Activated CD4-positive, alpha-beta T cell treated with anti-CD3 and anti-CD28 coated beads, Interleukin-2, Interleukin-4, amounts not matched to agents 100 ng/mL and 50 ng/mL, durations not matched to agents 16 hours and 8 hours (primary cell): ENCODE data around the gene SF3B2.
"Not testable (repeated sequence)": the region's sequence is repeated elsewhere in the genome, so short reads cannot be mapped to it uniquely, and the experiment has no call there.

Experiments used
- DNase-seq: peaks from one replicate; pipeline ENCODE4 v3.0.0-alpha.2; 2020; ENCODE audit warnings: low spot score

Gene SF3B2

DNA sequence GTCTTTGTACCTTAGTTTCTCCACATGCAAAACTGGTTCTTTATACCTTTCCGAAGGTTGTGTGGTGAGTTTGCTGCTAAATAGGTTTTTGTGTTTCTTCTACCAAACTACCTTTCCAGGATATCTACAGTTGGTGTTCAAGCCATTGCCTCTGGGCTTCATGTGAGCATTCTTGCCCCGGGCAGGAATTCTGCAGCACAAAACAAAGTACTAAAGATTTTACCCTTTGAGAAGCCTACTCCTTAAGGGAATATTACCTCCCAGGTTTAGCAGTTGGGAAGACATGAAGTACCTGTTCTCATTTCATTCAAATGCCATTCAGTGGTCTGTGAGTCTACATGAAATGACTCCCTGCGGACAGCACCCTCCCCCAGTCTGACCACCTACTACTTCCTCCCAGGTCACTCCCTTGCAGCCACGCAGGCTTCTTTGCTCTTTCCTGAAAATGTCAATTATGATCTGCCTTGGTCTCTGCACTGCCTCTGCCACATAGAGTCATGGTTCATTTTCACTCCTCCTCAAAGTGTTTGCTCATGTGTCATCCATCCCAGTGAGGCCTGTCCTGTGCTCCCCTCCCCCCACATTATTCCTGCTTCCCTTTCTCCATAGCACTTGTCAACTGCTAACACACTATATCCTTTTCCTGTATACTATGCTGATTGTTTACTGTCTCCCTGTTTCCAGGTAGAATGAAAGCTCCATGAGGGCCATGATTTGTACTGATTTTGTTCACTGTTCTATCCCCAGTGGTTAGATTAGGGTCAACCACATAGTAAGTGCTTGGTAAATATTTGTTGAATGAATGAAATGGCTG, 54.8 kb downstream of the SF3B2 start:
- DNase-seq: no peak

GRCh38 chr11:66107600-66108510, 55.7 kb downstream of the SF3B2 start:
- DNase-seq: no peak

DNA sequence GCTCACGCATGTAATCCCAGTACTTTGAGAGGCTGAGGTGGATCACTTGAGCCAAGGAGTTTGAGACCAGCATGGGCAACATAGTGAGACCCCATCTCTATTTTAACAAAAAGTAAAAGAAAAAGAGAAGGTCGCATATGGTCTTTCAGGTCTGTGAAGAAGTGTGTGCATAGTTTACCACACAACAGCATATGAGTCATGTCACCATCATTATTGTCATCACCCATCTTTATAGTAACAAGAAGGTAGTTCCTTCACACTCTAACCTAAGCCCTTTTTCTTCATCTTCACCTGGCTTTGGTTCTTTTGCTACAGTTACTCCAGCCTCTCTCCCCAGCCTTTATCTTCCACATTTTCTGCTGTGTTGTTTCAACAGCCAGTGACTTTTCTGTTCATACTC, 57.1 kb downstream of the SF3B2 start:
- no peak for DNase-seq

- no peak for DNase-seq
Observed at GRCh38 chr11:66111158-66111557, 59.0 kb downstream of the SF3B2 start.

GRCh38 chr11:66112041-66112491, 59.9 kb downstream of the SF3B2 start:
- no peak for DNase-seq

DNA sequence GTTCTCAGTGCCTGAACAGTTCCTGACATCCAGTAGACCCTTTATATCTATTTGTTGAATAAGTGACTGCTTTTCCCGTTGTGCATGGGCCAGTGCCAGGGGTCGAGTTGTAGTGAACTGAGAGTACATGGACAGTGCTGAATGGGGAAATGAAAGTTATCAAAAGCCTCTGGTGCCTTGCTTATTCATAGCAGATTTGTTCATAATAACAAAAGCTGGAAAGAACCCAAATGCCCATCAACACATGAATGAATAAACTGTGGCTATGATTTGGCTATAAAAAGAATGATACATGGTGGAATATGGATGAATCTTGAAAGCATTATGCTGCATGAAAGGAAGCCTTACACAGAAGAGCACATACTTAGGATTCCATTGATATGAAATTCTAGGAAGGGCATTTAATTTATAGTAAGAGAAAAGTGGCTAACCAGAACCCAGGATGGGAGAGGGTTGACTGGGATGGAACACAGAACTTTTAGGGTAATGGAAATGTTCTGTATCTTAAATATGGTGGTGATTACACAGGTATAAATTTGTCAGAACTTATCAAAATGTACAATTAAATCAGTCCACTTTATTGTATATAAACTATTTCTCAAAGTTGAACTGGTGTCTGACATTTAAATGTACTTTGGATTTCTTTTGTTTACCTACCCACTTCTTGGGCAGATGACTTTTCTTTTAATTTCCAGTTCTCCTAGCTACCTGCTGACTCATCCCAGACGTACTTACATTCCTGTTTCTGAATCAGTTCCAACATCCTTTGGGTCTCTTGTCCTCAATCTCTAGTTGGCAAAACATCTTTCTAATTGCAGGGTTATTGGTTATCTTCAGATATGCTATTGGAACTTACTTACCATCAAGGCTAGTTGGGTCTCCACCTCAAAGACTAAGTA, 60.7 kb downstream of the SF3B2 start:
- DNase-seq: no peak

DNA sequence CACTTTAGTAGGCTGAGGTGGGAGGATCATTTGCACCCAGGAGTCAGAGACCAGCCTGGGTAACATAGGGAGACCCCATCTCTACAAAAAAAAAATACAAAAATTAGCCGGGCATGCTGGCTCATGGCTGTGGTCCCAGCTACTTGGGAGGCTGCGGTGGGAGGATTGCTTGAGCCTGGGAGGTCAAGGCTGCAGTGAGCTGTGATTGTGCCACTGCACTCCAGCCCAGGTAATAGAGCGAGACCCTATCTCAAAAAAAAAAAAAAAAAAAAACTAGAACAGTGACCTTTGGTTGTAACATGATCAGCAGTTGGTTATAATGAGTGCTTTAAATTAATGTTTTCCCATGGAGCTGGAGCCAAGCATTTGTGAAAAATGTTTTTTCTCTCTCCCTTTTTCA, 62.8 kb downstream of the SF3B2 start:
- DNase-seq: not testable (repeated sequence)

GRCh38 chr11:66115638-66116301, 63.6 kb downstream of the SF3B2 start:
- peak; percentile 42 for DNase-seq

- DNase-seq: no peak
Observed at GRCh38 chr11:66116576-66117361, 64.6 kb downstream of the SF3B2 start.

- DNase-seq: no peak
Observed at GRCh38 chr11:66118847-66119246, 66.7 kb downstream of the SF3B2 start.
